H1 (cell line): ENCODE measurements around the gene PACS1. TPM values are rescaled to one million over a fixed set of nuclear protein-coding genes. Genes with fewer than 3 reads are reported as not detected.

Experiments used
- CTCF ChIA-PET: fragments of 300-600 bp; sonication (Branson Sonifier 250); formaldehyde crosslinking; loops from one replicate; lab custom pipeline; 2021; ENCODE audit not compliant: partially characterized antibody; lab: Charles Lee
- POLR2A ChIA-PET: fragments of 300-600 bp; sonication (Branson Sonifier 250); formaldehyde crosslinking; loops from one replicate; lab custom pipeline; 2021; ENCODE audit warnings: inconsistent platforms; ENCODE audit not compliant: partially characterized antibody; lab: Charles Lee
- DNase-seq, 2 experiments: peaks; one replicate each; pipeline versions ENCODE4 v3.0.0 to v3.0.0-alpha.2; 2010 to 2022; ENCODE audit warnings: low spot score in 2 of 2, low read depth in 1 of 2, mixed read lengths in 1 of 2
- FAIRE-seq: peaks from 2 replicates; lab custom pipeline; 2011; peaks lifted over from hg19 to GRCh38; lab: Jason Lieb, UNC
- H2AFZ ChIP-seq: 2 replicates; pipeline ENCODE4 v1.8.1; 2012; ENCODE audit warnings: low read length, inconsistent platforms
- H2AK5ac ChIP-seq: 2 replicates; pipeline ENCODE4 v1.6.1; 2013; ENCODE audit warnings: low read depth, low read length
- H2BK120ac ChIP-seq: replicated peaks from 2 replicates; pipeline ENCODE3; 2013; ENCODE audit warnings: low read depth, low read length, inconsistent platforms
- H2BK12ac ChIP-seq: 2 replicates; pipeline ENCODE4 v1.6.1; 2013; ENCODE audit warnings: low read depth, low read length
- H2BK15ac ChIP-seq: 2 replicates; pipeline ENCODE4 v1.6.1; 2013; ENCODE audit warnings: low read length
- H2BK20ac ChIP-seq: 2 replicates; pipeline ENCODE4 v1.6.1; 2013; ENCODE audit warnings: low read length
- H2BK5ac ChIP-seq: 2 replicates; pipeline ENCODE4 v1.6.1; 2013; ENCODE audit warnings: low read depth, low read length
- H3K14ac ChIP-seq: 2 replicates; pipeline ENCODE4 v1.6.1; 2013; ENCODE audit warnings: inconsistent platforms; ENCODE audit not compliant: insufficient read length
- H3K18ac ChIP-seq: 2 replicates; pipeline ENCODE4 v1.6.1; 2013; ENCODE audit warnings: low read length; ENCODE audit errors: extremely low read depth
- H3K23ac ChIP-seq: 2 replicates; pipeline ENCODE4 v1.6.1; 2013; ENCODE audit warnings: inconsistent platforms; ENCODE audit not compliant: insufficient read length
- H3K23me2 ChIP-seq: 2 replicates; pipeline ENCODE4 v1.6.1; 2013; ENCODE audit warnings: low read depth, low read length
- H3K27ac ChIP-seq: 2 replicates; pipeline ENCODE4 v1.6.1; 2011; ENCODE audit warnings: low read depth, low read length, inconsistent platforms
- H3K27me3 ChIP-seq, 4 experiments: replicated peaks in 1 of 4; 1 replicate in 1 of 4; 2 replicates in 3 of 4; pipeline versions ENCODE4 v1.6.1 to v1.8.1; 2011 to 2013; ENCODE audit warnings: low read length in 3 of 4, mild to moderate bottlenecking in 3 of 4, inconsistent platforms in 2 of 4, mixed read lengths in 2 of 4, moderate library complexity in 1 of 4; ENCODE audit not compliant: control insufficient read depth in 3 of 4, insufficient read depth in 3 of 4; ENCODE audit errors: extremely low read depth in 1 of 4
- H3K36me3 ChIP-seq, 4 experiments: 2 replicates each; pipeline versions ENCODE4 v1.6.1 to v1.8.1; 2011 to 2013; ENCODE audit warnings: mild to moderate bottlenecking in 4 of 4, low read length in 3 of 4, moderate library complexity in 2 of 4, control low read depth in 1 of 4, inconsistent platforms in 1 of 4; ENCODE audit not compliant: insufficient read depth in 4 of 4, control insufficient read depth in 2 of 4
- H3K4ac ChIP-seq: replicated peaks from 2 replicates; pipeline ENCODE3; 2013; ENCODE audit warnings: low read length, low read depth, mixed read lengths, inconsistent platforms; ENCODE audit not compliant: insufficient read length
- H3K4me1 ChIP-seq, 4 experiments: replicated peaks in 1 of 4; 1 replicate in 1 of 4; 2 replicates in 3 of 4; pipeline versions ENCODE4 v1.6.1 to v1.8.1; 2011 to 2013; ENCODE audit warnings: low read length in 3 of 4, inconsistent platforms in 2 of 4, mixed read lengths in 1 of 4; ENCODE audit not compliant: insufficient read depth in 4 of 4, control insufficient read depth in 3 of 4
- H3K4me2 ChIP-seq, 2 experiments: 2 replicates each; pipeline versions ENCODE4 v1.6.1 to v1.8.1; 2011 to 2013; ENCODE audit warnings: low read depth in 2 of 2, low read length in 2 of 2, control low read depth in 1 of 2, inconsistent platforms in 1 of 2, mild to moderate bottlenecking in 1 of 2; ENCODE audit not compliant: insufficient read depth in 1 of 2
- H3K4me3 ChIP-seq, 4 experiments: fragments of 200-600, 300-600 bp in 1 of 4; sonication (generic), shearing (Covaris generic), sonication (Bioruptor Twin) in 1 of 4; 2 replicates each; pipeline versions ENCODE4 v1.5.1 to v1.8.1; 2011 to 2016; ENCODE audit warnings: low read length in 4 of 4, low read depth in 3 of 4, control low read depth in 2 of 4, inconsistent platforms in 2 of 4, mild to moderate bottlenecking in 2 of 4, mixed read lengths in 1 of 4, moderate library complexity in 1 of 4; ENCODE audit not compliant: insufficient read depth in 2 of 4; ENCODE audit errors: extremely low read depth in 1 of 4
- H3K56ac ChIP-seq: replicated peaks from 2 replicates; pipeline ENCODE3; 2013; ENCODE audit warnings: low read depth, mild to moderate bottlenecking, mixed read lengths, low read length, inconsistent platforms; ENCODE audit not compliant: insufficient read length
- H3K79me1 ChIP-seq: 2 replicates; pipeline ENCODE4 v1.6.1; 2013; ENCODE audit warnings: low read depth, low read length, control low read depth
- H3K79me2 ChIP-seq, 2 experiments: 2 replicates each; pipeline versions ENCODE4 v1.6.1 to v1.8.1; 2012 to 2013; ENCODE audit warnings: low read length in 2 of 2, mild to moderate bottlenecking in 2 of 2, inconsistent platforms in 1 of 2; ENCODE audit not compliant: insufficient read depth in 2 of 2, control insufficient read depth in 1 of 2
- H3K9ac ChIP-seq, 4 experiments: replicated peaks in 1 of 4; 1 replicate in 1 of 4; 2 replicates in 3 of 4; pipeline versions ENCODE4 v1.6.1 to v1.8.1; 2011 to 2013; ENCODE audit warnings: low read depth in 3 of 4, low read length in 3 of 4, control low read depth in 2 of 4, mild to moderate bottlenecking in 2 of 4, moderate library complexity in 2 of 4, inconsistent platforms in 1 of 4; ENCODE audit errors: extremely low read depth in 1 of 4
- H3K9me3 ChIP-seq, 2 experiments: 2 replicates each; pipeline versions ENCODE4 v1.6.1 to v1.8.1; 2012 to 2013; ENCODE audit warnings: mild to moderate bottlenecking in 2 of 2, moderate library complexity in 2 of 2, control low read depth in 1 of 2, inconsistent platforms in 1 of 2, low read depth in 1 of 2, low read length in 1 of 2, mixed read lengths in 1 of 2; ENCODE audit not compliant: insufficient read depth in 2 of 2
- H4K20me1 ChIP-seq, 2 experiments: replicated peaks in 1 of 2; 2 replicates each; pipeline versions ENCODE3 to v1.8.1; 2011 to 2013; ENCODE audit warnings: inconsistent platforms in 2 of 2, low read length in 2 of 2, mild to moderate bottlenecking in 1 of 2; ENCODE audit not compliant: insufficient read depth in 2 of 2, control insufficient read depth in 1 of 2
- H4K5ac ChIP-seq: 2 replicates; pipeline ENCODE4 v1.6.1; 2013; ENCODE audit warnings: low read length, low read depth, mixed read lengths, inconsistent platforms; ENCODE audit not compliant: insufficient read length
- H4K8ac ChIP-seq: 2 replicates; pipeline ENCODE4 v1.8.0; 2013; ENCODE audit warnings: mild to moderate bottlenecking, moderate library complexity, low read length, inconsistent platforms; ENCODE audit not compliant: insufficient read depth; ENCODE audit errors: extremely low read depth
- H4K91ac ChIP-seq: replicated peaks from 2 replicates; pipeline ENCODE3; 2013; ENCODE audit warnings: low read length, mixed read lengths, inconsistent platforms; ENCODE audit not compliant: insufficient read length
- ATF3 ChIP-seq: IDR thresholded peaks from 2 replicates; pipeline ENCODE4 v1.6.1; 2011; ENCODE audit warnings: low read depth, mild to moderate bottlenecking, low read length; ENCODE audit not compliant: insufficient read depth
- BRCA1 ChIP-seq: IDR thresholded peaks from 2 replicates; pipeline ENCODE4 v1.6.1; 2012; ENCODE audit warnings: low read depth, low read length, improper control_type of control experiment
- CBX8 ChIP-seq: fragments of 300-800, 300-1000 bp; sonication (generic); IDR thresholded peaks from 2 replicates; pipeline ENCODE4 v1.7.1; 2016; ENCODE audit warnings: low read depth, low read length, borderline replicate concordance
- EGR1 ChIP-seq: IDR thresholded peaks from 2 replicates; pipeline ENCODE4 v1.6.1; 2011; ENCODE audit warnings: low read depth, low read length, borderline replicate concordance
- GTF2F1 ChIP-seq: IDR thresholded peaks from 2 replicates; pipeline ENCODE4 v1.6.1; 2012; ENCODE audit warnings: low read depth, low read length, improper control_type of control experiment, borderline replicate concordance
- HDAC2 ChIP-seq, 2 experiments: fragments of 300-600 bp in 1 of 2; sonication (generic) in 1 of 2; IDR thresholded peaks; 2 replicates each; pipeline ENCODE4 v1.6.1; 2011 to 2012; ENCODE audit warnings: low read depth in 2 of 2, low read length in 2 of 2, mild to moderate bottlenecking in 2 of 2, moderate library complexity in 2 of 2, borderline replicate concordance in 1 of 2, inconsistent platforms in 1 of 2
- MAX ChIP-seq: IDR thresholded peaks from 2 replicates; pipeline ENCODE4 v1.6.1; 2012; ENCODE audit warnings: inconsistent platforms
- NANOG ChIP-seq: IDR thresholded peaks from 2 replicates; pipeline ENCODE4 v1.6.1; 2011; ENCODE audit warnings: low read length, low read depth, mild to moderate bottlenecking, inconsistent platforms; ENCODE audit not compliant: insufficient read depth, poor library complexity, severe bottlenecking
- RFX5 ChIP-seq: IDR thresholded peaks from 2 replicates; pipeline ENCODE4 v1.6.1; 2011; ENCODE audit warnings: low read depth, low read length, improper control_type of control experiment, borderline replicate concordance
- SUZ12 ChIP-seq: fragments of 200-600 bp; sonication (generic); IDR thresholded peaks from 2 replicates; pipeline ENCODE4 v1.6.1; 2012; ENCODE audit warnings: mild to moderate bottlenecking, inconsistent platforms, low read length, moderate library complexity, mixed read lengths
- TBP ChIP-seq: IDR thresholded peaks from 2 replicates; pipeline ENCODE4 v1.6.1; 2011; ENCODE audit warnings: low read depth, low read length, improper control_type of control experiment
- TEAD4 ChIP-seq: IDR thresholded peaks from 2 replicates; pipeline ENCODE4 v1.6.1; 2012; ENCODE audit warnings: low read depth, low read length, inconsistent platforms, mixed read lengths
- ZNF274 ChIP-seq: IDR thresholded peaks from 2 replicates; pipeline ENCODE4 v1.7.0; 2012; ENCODE audit warnings: low read length, borderline replicate concordance; ENCODE audit errors: extremely low read depth
- WGBS, 2 experiments: shearing (Covaris generic) in 1 of 2; methylation state at CpG; one replicate each; pipeline versions ENCODE4 v1.1.6 to v1.1.7; 2013 to 2015; ENCODE audit warnings: low lambda C conversion rate in 2 of 2, mixed read lengths in 2 of 2, inconsistent platforms in 1 of 2, low coverage in 1 of 2, missing lambda C conversion rate in 1 of 2; ENCODE audit not compliant: insufficient replicate concordance in 2 of 2, insufficient coverage in 1 of 2, insufficient read length in 1 of 2; ENCODE audit errors: extremely low coverage in 1 of 2, missing lambda C conversion rate in 1 of 2; 5-methylcytosine and 5-hydroxymethylcytosine counted together
- polyA plus RNA-seq, 7 experiments: library from polyadenylated mRNA; depleted of rRNA in 3 of 7; stranded (reverse) in 5 of 7; unstranded in 2 of 7; fragments of >200 nt in 5 of 7; fragments of 200-250 nt in 2 of 7; gene quantifications; 1 replicate in 5 of 7; 2 replicates in 1 of 7; 4 replicates in 1 of 7; pipeline versions ENCODE4 v1.2.1 to v1.2.3, GENCODE V29; 2011 to 2013; ENCODE audit warnings: missing spikeins in 2 of 7, mixed read lengths in 2 of 7
- total RNA-seq: library from RNA; stranded (reverse); fragmentation: NEBNext Ultra II Directional; extraction: Animal tissue kit (Norgen Biotek cat#: 25700); gene quantifications from 2 replicates; pipeline ENCODE4 v1.2.1, GENCODE V29; 2021

The PACS1 gene
- total and polyA plus RNA-seq, 2 of the 8 experiments (the other 6 are each of a cell fraction or from before 2014, with no cell fraction given) = 11.5 to 36.0 TPM

- Histone ChIP-seq H3K27ac (no peak overlapping the region), H3K4ac (no peak overlapping the region), H3K14ac (no peak overlapping the region), H4K20me1 (no peaks in the 10 kb centered on the region), H3K9me3 (no peaks in the 10 kb centered on the region), H3K4me2 (no peak overlapping the region), H3K23ac (no peak overlapping the region), H3K36me3 (no peaks in the 10 kb centered on the region), H3K4me3 (no peak overlapping the region), H2BK12ac (no peak overlapping the region), H4K91ac (no peak overlapping the region), H2BK120ac (no peak overlapping the region), H3K79me1 (peaks cover 3% of the 10 kb centered on the region; the same call in 1 of the 2 replicates), H2AK5ac (no peak overlapping the region), H3K9ac (no peak overlapping the region), H3K4me1 (peaks cover 0 to 3% (median under 1%) of the 10 kb centered on the region in 4 experiments; a peak in 1 of 7 replicates), H4K5ac (no peak overlapping the region), H2BK20ac (no peak overlapping the region), H2BK5ac (no peak overlapping the region), H2BK15ac (no peak overlapping the region), H4K8ac (no peak overlapping the region), H2AFZ (no peak overlapping the region), H3K23me2 (no peaks in the 10 kb centered on the region; the same call in 1 of the 2 replicates), H3K18ac (no peak overlapping the region), H3K79me2 (no peaks in the 10 kb centered on the region; a peak in 1 of 4 replicates), H3K56ac (no peak overlapping the region), H3K27me3 (no peaks in the 10 kb centered on the region)
- FAIRE-seq (no peak), DNase-seq (no peak)
- ChIA-PET POLR2A (interaction anchor here (0.8 kb wide), 1 partner anchor 48 kb away, joined by 3 read pairs; no protein-coding TSS in a partner anchor), CTCF (interaction anchor here (1.3 to 2.8 kb wide), 3 partner anchors 11 to 45 kb away, joined by 3 to 9 read pairs (median 5); no protein-coding TSS in a partner anchor)
- 91% methylated on average over 3 of the region's 3 CpGs; no CpG with 5 or more reads in 1 of the 2 experiments for WGBS, 2 experiments
- TF ChIP-seq GTF2F1 (no peak), HDAC2 (IDR thresholded peaks at IDR 0.05; ENCODE audit: borderline replicate concordance in 1 of 2, low read depth in 2 of 2, low read length in 2 of 2) (no peak), SUZ12 (no peak), CBX8 (no peak), TEAD4 (no peak), ATF3 (no peak), BRCA1 (no peak), TBP (no peak), MAX (no peak), NANOG (no peak), RFX5 (no peak), EGR1 (no peak), ZNF274 (no peak)
Observed at GRCh38 chr11:66089067-66089466, 19.0 kb downstream of the PACS1 start.
